Measurements from ENCODE around the gene CKAP4. TPM values are rescaled to one million over a fixed set of nuclear protein-coding genes. Genes with fewer than 3 reads are reported as not detected.
A peak's percentile ranks its signal among the peaks of the same experiment; 100 is the strongest.

The CKAP4 gene
- 122 TPM for polyA plus RNA-seq (2013, experiment 1 of 2)
- 125 TPM for polyA plus RNA-seq (2013, experiment 2 of 2)

- peak; percentile 73 for DNase-seq (ENCODE audit: low spot score)
- Histone ChIP-seq H4K8ac (ENCODE audit: low read depth, low read length) (peak within 1 kb of the TSS; percentile 49), H4K91ac (ENCODE audit: low read depth, low read length, poor library complexity) (peak within 1 kb of the TSS; percentile 5), H3K18ac (ENCODE audit: low read length) (peak within 1 kb of the TSS; percentile 96), H3K14ac (ENCODE audit: low read length) (no peak within 1 kb of the TSS), H2BK5ac (ENCODE audit: low read length) (peak within 1 kb of the TSS; percentile 91), H3K36me3 (replicated peaks in 1 of 2; ENCODE audit: control insufficient read depth in 2 of 2, insufficient read depth in 2 of 2, low read length in 2 of 2) (peaks cover 9 to 32% of the 10 kb centered on the region in 2 donors), H3K4me3 (ENCODE audit: low read length in 2 of 2) (peak within 1 kb of the TSS; percentile 88 to 91), H3K27ac (replicated peaks; ENCODE audit: low read length) (peak within 1 kb of the TSS; percentile 81), H3K23ac (ENCODE audit: low read depth, low read length, poor library complexity) (peak within 1 kb of the TSS; percentile 61), H2AK5ac (ENCODE audit: low read depth, low read length) (no peak within 1 kb of the TSS), H3K4me2 (ENCODE audit: insufficient read depth, low read length, poor library complexity, severe bottlenecking) (peak within 1 kb of the TSS; percentile 80), H3K4ac (ENCODE audit: low read length) (peak within 1 kb of the TSS; percentile 53), H3K27me3 (ENCODE audit: control insufficient read depth in 3 of 3, insufficient read depth in 3 of 3, low read depth in 1 of 3, low read length in 3 of 3) (no peaks in the 10 kb centered on the region), H3K9me3 (replicated peaks in 1 of 2; ENCODE audit: control insufficient read depth in 2 of 2, insufficient read depth in 1 of 2, low read depth in 1 of 2, low read length in 2 of 2) (no peaks in the 10 kb centered on the region), H2BK120ac (ENCODE audit: low read depth, low read length) (peak within 1 kb of the TSS; percentile 29), H2BK12ac (ENCODE audit: low read length) (no peak within 1 kb of the TSS), H3K9ac (ENCODE audit: low read depth, low read length, poor library complexity) (peak within 1 kb of the TSS; percentile 89), H3K79me1 (ENCODE audit: low read depth, low read length) (peaks cover 8% of the 10 kb centered on the region), H3K4me1 (ENCODE audit: control insufficient read depth in 2 of 2, insufficient read depth in 1 of 2, low read depth in 1 of 2, low read length in 2 of 2) (peaks cover 7 to 15% of the 10 kb centered on the region in 2 donors), H2AFZ (ENCODE audit: low read length) (peak within 1 kb of the TSS; percentile 96), H2BK15ac (ENCODE audit: low read length) (peak within 1 kb of the TSS; percentile 42)
- no CpG with 5 or more reads among the region's 102 CpGs for WGBS, 2 donors (ENCODE audit: extremely low coverage in 2 of 2, insufficient read length in 2 of 2, insufficient replicate concordance in 1 of 2)
Measured at GRCh38 chr12:106247674-106248311, at the start of gene CKAP4. CKAP4 (minus strand) TSS chr12:106248020; CDS start chr12:106247851, 169 bp downstream.

- Histone ChIP-seq H3K4ac (ENCODE audit: low read length) (no peak overlapping the region), H3K9me3 (replicated peaks in 1 of 2; ENCODE audit: control insufficient read depth in 2 of 2, insufficient read depth in 1 of 2, low read depth in 1 of 2, low read length in 2 of 2) (no peaks in the 10 kb centered on the region), H4K8ac (ENCODE audit: low read depth, low read length) (no peak overlapping the region), H3K4me3 (ENCODE audit: low read length in 2 of 2) (no peak overlapping the region), H2BK15ac (ENCODE audit: low read length) (no peak overlapping the region), H3K27me3 (ENCODE audit: control insufficient read depth in 3 of 3, insufficient read depth in 3 of 3, low read depth in 1 of 3, low read length in 3 of 3) (peaks cover 0 to 7% (median 2%) of the 10 kb centered on the region in 3 experiments), H3K18ac (ENCODE audit: low read length) (no peak overlapping the region), H2BK5ac (ENCODE audit: low read length) (no peak overlapping the region), H3K4me1 (ENCODE audit: control insufficient read depth in 2 of 2, insufficient read depth in 1 of 2, low read depth in 1 of 2, low read length in 2 of 2) (peaks cover 3 to 5% of the 10 kb centered on the region in 2 donors), H2BK12ac (ENCODE audit: low read length) (no peak overlapping the region), H2AK5ac (ENCODE audit: low read depth, low read length) (no peak overlapping the region), H3K4me2 (ENCODE audit: insufficient read depth, low read length, poor library complexity, severe bottlenecking) (no peak overlapping the region), H3K79me1 (ENCODE audit: low read depth, low read length) (no peaks in the 10 kb centered on the region), H4K91ac (ENCODE audit: low read depth, low read length, poor library complexity) (no peak overlapping the region), H3K23ac (ENCODE audit: low read depth, low read length, poor library complexity) (no peak overlapping the region), H2BK120ac (ENCODE audit: low read depth, low read length) (no peak overlapping the region), H3K9ac (ENCODE audit: low read depth, low read length, poor library complexity) (no peak overlapping the region), H3K27ac (replicated peaks; ENCODE audit: low read length) (no peak overlapping the region), H3K36me3 (replicated peaks in 1 of 2; ENCODE audit: control insufficient read depth in 2 of 2, insufficient read depth in 2 of 2, low read length in 2 of 2) (no peaks in the 10 kb centered on the region), H2AFZ (ENCODE audit: low read length) (no peak overlapping the region), H3K14ac (ENCODE audit: low read length) (no peak overlapping the region)
- WGBS, 2 donors (ENCODE audit: extremely low coverage in 2 of 2, insufficient read length in 2 of 2, insufficient replicate concordance in 1 of 2) = no CpG with 5 or more reads among the region's 3 CpGs
- DNase-seq (ENCODE audit: low spot score) = no peak
Measured at GRCh38 chr12:106297075-106297474, 49.3 kb upstream of the CKAP4 start.

- Histone ChIP-seq H4K91ac (ENCODE audit: low read depth, low read length, poor library complexity) (no peak overlapping the region), H2BK120ac (ENCODE audit: low read depth, low read length) (no peak overlapping the region), H3K23ac (ENCODE audit: low read depth, low read length, poor library complexity) (no peak overlapping the region), H3K4me2 (ENCODE audit: insufficient read depth, low read length, poor library complexity, severe bottlenecking) (no peak overlapping the region), H3K4ac (ENCODE audit: low read length) (no peak overlapping the region), H3K27me3 (ENCODE audit: control insufficient read depth in 3 of 3, insufficient read depth in 3 of 3, low read depth in 1 of 3, low read length in 3 of 3) (peaks cover 0 to 7% (median 0%) of the 10 kb centered on the region in 3 experiments), H2AK5ac (ENCODE audit: low read depth, low read length) (no peak overlapping the region), H2BK12ac (ENCODE audit: low read length) (no peak overlapping the region), H3K4me1 (ENCODE audit: control insufficient read depth in 2 of 2, insufficient read depth in 1 of 2, low read depth in 1 of 2, low read length in 2 of 2) (no peaks in the 10 kb centered on the region), H3K79me1 (ENCODE audit: low read depth, low read length) (no peaks in the 10 kb centered on the region), H3K36me3 (replicated peaks in 1 of 2; ENCODE audit: control insufficient read depth in 2 of 2, insufficient read depth in 2 of 2, low read length in 2 of 2) (no peaks in the 10 kb centered on the region), H3K27ac (replicated peaks; ENCODE audit: low read length) (no peak overlapping the region), H3K4me3 (ENCODE audit: low read length in 2 of 2) (no peak overlapping the region), H2BK15ac (ENCODE audit: low read length) (no peak overlapping the region), H4K8ac (ENCODE audit: low read depth, low read length) (no peak overlapping the region), H2AFZ (ENCODE audit: low read length) (no peak overlapping the region), H3K9me3 (replicated peaks in 1 of 2; ENCODE audit: control insufficient read depth in 2 of 2, insufficient read depth in 1 of 2, low read depth in 1 of 2, low read length in 2 of 2) (no peaks in the 10 kb centered on the region), H3K14ac (ENCODE audit: low read length) (no peak overlapping the region), H3K18ac (ENCODE audit: low read length) (no peak overlapping the region), H2BK5ac (ENCODE audit: low read length) (no peak overlapping the region), H3K9ac (ENCODE audit: low read depth, low read length, poor library complexity) (no peak overlapping the region)
- no CpG with 5 or more reads among the region's 8 CpGs for WGBS, 2 donors (ENCODE audit: extremely low coverage in 2 of 2, insufficient read length in 2 of 2, insufficient replicate concordance in 1 of 2)
- no peak for DNase-seq (ENCODE audit: low spot score)
Measured at GRCh38 chr12:106296179-106296877, 48.5 kb upstream of the CKAP4 start.

- no peak overlapping the region for H3K4me3 ChIP-seq (ENCODE audit: low read length in 2 of 2)
- H2BK120ac ChIP-seq (ENCODE audit: low read depth, low read length) = no peak overlapping the region
- H3K36me3 ChIP-seq (replicated peaks in 1 of 2; ENCODE audit: control insufficient read depth in 2 of 2, insufficient read depth in 2 of 2, low read length in 2 of 2) = no peaks in the 10 kb centered on the region
- no peak overlapping the region for H2BK5ac ChIP-seq (ENCODE audit: low read length)
- no peak overlapping the region for H3K14ac ChIP-seq (ENCODE audit: low read length)
- no peak overlapping the region for H3K4me2 ChIP-seq (ENCODE audit: insufficient read depth, low read length, poor library complexity, severe bottlenecking)
- peaks cover 0 to 3% (median 0%) of the 10 kb centered on the region in 3 experiments for H3K27me3 ChIP-seq (ENCODE audit: control insufficient read depth in 3 of 3, insufficient read depth in 3 of 3, low read depth in 1 of 3, low read length in 3 of 3)
- H3K79me1 ChIP-seq (ENCODE audit: low read depth, low read length) = no peaks in the 10 kb centered on the region
- H2BK12ac ChIP-seq (ENCODE audit: low read length) = no peak overlapping the region
- no peaks in the 10 kb centered on the region for H3K4me1 ChIP-seq (ENCODE audit: control insufficient read depth in 2 of 2, insufficient read depth in 1 of 2, low read depth in 1 of 2, low read length in 2 of 2)
- H3K18ac ChIP-seq (ENCODE audit: low read length) = no peak overlapping the region
- H3K23ac ChIP-seq (ENCODE audit: low read depth, low read length, poor library complexity) = no peak overlapping the region
- DNase-seq (ENCODE audit: low spot score) = no peak
- no peak overlapping the region for H2AK5ac ChIP-seq (ENCODE audit: low read depth, low read length)
- no peak overlapping the region for H3K27ac ChIP-seq (replicated peaks; ENCODE audit: low read length)
- H3K4ac ChIP-seq (ENCODE audit: low read length) = no peak overlapping the region
- no peak overlapping the region for H3K9ac ChIP-seq (ENCODE audit: low read depth, low read length, poor library complexity)
- H2BK15ac ChIP-seq (ENCODE audit: low read length) = no peak overlapping the region
- no peaks in the 10 kb centered on the region for H3K9me3 ChIP-seq (replicated peaks in 1 of 2; ENCODE audit: control insufficient read depth in 2 of 2, insufficient read depth in 1 of 2, low read depth in 1 of 2, low read length in 2 of 2)
- WGBS, 2 donors (ENCODE audit: extremely low coverage in 2 of 2, insufficient read length in 2 of 2, insufficient replicate concordance in 1 of 2) = no CpG with 5 or more reads among the region's 5 CpGs
- H2AFZ ChIP-seq (ENCODE audit: low read length) = no peak overlapping the region
- H4K8ac ChIP-seq (ENCODE audit: low read depth, low read length) = no peak overlapping the region
- H4K91ac ChIP-seq (ENCODE audit: low read depth, low read length, poor library complexity) = no peak overlapping the region
Measured at GRCh38 chr12:106292339-106292738, 44.5 kb upstream of the CKAP4 start.
